Thyroid gland (tissue), 4 donors: ENCODE results near the gene THAP3. TPM values are rescaled to one million over a fixed set of nuclear protein-coding genes. Genes with fewer than 3 reads are reported as not detected.

ENCODE experiments used
- DNase-seq, 2 donors: peaks; one replicate each; pipeline ENCODE4 v3.0.0-alpha.2; 2019
- H3K27ac ChIP-seq, 3 donors: fragments of 200-600 bp; sonication (generic); 1 replicate in 2 of 3; 2 replicates in 1 of 3; pipeline ENCODE4 v1.5.1; 2016 to 2019; ENCODE audit warnings: mild to moderate bottlenecking in 1 of 3, moderate library complexity in 1 of 3
- H3K27me3 ChIP-seq: fragments of 200-600 bp; sonication (generic); one replicate; pipeline ENCODE4 v1.5.1; 2019
- H3K36me3 ChIP-seq, 2 donors: fragments of 200-600 bp; sonication (generic); one replicate each; pipeline ENCODE4 v1.5.1; 2016 to 2019
- H3K4me1 ChIP-seq, 2 donors: fragments of 200-600 bp; sonication (generic); one replicate each; pipeline ENCODE4 v1.5.1; 2017 to 2019
- H3K4me3 ChIP-seq, 3 donors: fragments of 200-600 bp; sonication (generic); replicated peaks in 1 of 3; 1 replicate in 2 of 3; 2 replicates in 1 of 3; pipeline ENCODE4 v1.5.1; 2016; ENCODE audit warnings: mild to moderate bottlenecking in 1 of 3
- H3K9me3 ChIP-seq: fragments of 200-600 bp; sonication (generic); one replicate; pipeline ENCODE4 v1.5.1; 2017
- POLR2A ChIP-seq, 2 donors: fragments of 450-650 bp; IDR thresholded peaks; one replicate each; pipeline ENCODE4 v1.6.1; 2017; ENCODE audit warnings: antibody characterized with exemption in 2 of 2, mild to moderate bottlenecking in 2 of 2, moderate library complexity in 1 of 2
- WGBS, 2 donors: methylation state at CpG; one replicate each; pipeline ENCODE4 v1.1.5; 2017; 5-methylcytosine and 5-hydroxymethylcytosine counted together
- intact Hi-C: fragments of 100-400 bp; cut with DNase I; formaldehyde crosslinking; loops from one replicate; pipeline ENCODE4 v1.15.1; 2023
- total RNA-seq, 4 donors: library from RNA; depleted of rRNA; stranded (reverse); fragments of >200 nt; gene quantifications; one replicate each; pipeline ENCODE4 v1.2.3, GENCODE V29; 2016
- TF ChIP-seq, protein P1 (sequence below), 6 experiments: fragments of 200-600 bp in 3 of 6; fragments of 450-650 bp in 3 of 6; sonication (generic) in 3 of 6; IDR thresholded peaks; one replicate each; pipeline ENCODE4 v1.5.1; 2016 to 2019; ENCODE audit warnings: antibody characterized with exemption in 6 of 6, mild to moderate bottlenecking in 2 of 6, inconsistent platforms in 1 of 6, moderate library complexity in 1 of 6

The THAP3 gene
- total RNA-seq, 4 donors from 2014 or later: 21.2 to 35.3 (median 30.5) TPM

DNA sequence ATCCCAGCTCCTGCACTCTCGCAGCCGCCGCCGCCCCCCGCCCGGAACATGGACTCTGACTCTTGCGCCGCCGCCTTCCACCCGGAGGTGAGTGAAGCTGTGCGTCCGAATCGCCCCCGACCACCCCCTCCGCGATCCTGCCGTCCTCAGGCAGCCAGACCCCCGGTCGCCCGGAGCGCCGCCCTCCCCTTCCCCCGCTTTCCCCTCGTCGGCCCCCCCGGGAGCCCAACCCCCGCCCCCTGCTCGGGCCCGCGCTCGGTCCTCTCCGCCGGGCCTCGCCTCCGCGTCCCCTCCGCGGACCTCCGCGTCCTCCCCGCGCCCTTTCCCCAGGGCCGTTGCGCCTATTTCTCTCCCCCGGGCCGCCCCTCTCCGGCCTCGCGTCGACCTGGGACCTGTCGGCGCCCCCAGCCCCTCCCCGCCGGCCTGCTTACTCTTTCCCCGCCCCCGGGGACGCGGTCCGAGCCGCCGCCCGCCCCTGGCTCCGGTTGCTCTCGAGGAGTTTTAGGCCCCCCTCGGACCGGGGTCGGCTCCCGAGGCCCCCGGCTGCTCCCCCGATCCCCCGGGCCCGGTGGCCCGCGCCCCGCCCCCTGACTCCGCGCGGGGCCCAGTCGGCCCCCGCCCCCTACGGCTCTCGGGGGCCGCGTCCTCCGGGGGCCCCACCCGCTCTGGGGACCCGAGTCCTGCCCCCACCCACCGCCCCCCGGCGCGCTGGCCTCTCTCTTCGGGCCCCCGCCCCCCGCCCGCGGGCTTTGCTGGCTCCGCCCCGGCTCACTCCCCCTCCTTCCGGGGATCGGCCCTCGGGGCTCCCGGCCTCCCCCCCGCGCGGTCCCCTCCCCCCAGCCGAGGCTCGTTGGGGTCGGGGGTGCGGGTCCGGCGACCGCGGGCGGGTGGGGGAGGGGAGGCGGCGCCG lies 10.4 kb upstream of the THAP3 start:
- Histone ChIP-seq H3K4me3 (peak overlapping the region; percentile 69 to 100 (median 96)), H3K9me3 (no peaks in the 10 kb centered on the region), H3K27ac (peak overlapping the region; percentile 76 to 95 (median 83)), H3K36me3 (no peaks in the 10 kb centered on the region), H3K4me1 (peaks cover 8 to 22% of the 10 kb centered on the region in 2 donors), H3K27me3 (no peaks in the 10 kb centered on the region)
- intact Hi-C loops: loop anchor here (2.0 kb wide), 1 partner anchor 13 kb away; no protein-coding TSS in a partner anchor
- no peak for TF ChIP-seq POLR2A (IDR thresholded peaks at IDR 0.05)
- TF ChIP-seq, protein P1, sequence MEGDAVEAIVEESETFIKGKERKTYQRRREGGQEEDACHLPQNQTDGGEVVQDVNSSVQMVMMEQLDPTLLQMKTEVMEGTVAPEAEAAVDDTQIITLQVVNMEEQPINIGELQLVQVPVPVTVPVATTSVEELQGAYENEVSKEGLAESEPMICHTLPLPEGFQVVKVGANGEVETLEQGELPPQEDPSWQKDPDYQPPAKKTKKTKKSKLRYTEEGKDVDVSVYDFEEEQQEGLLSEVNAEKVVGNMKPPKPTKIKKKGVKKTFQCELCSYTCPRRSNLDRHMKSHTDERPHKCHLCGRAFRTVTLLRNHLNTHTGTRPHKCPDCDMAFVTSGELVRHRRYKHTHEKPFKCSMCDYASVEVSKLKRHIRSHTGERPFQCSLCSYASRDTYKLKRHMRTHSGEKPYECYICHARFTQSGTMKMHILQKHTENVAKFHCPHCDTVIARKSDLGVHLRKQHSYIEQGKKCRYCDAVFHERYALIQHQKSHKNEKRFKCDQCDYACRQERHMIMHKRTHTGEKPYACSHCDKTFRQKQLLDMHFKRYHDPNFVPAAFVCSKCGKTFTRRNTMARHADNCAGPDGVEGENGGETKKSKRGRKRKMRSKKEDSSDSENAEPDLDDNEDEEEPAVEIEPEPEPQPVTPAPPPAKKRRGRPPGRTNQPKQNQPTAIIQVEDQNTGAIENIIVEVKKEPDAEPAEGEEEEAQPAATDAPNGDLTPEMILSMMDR (IDR thresholded peaks at IDR 0.05): no peak
- WGBS, 2 donors: 1% methylated on average over 27 of the region's 117 CpGs; no CpG with 5 or more reads in 1 of the 2 donors
- DNase-seq: peak; percentile 54 to 56

DNA sequence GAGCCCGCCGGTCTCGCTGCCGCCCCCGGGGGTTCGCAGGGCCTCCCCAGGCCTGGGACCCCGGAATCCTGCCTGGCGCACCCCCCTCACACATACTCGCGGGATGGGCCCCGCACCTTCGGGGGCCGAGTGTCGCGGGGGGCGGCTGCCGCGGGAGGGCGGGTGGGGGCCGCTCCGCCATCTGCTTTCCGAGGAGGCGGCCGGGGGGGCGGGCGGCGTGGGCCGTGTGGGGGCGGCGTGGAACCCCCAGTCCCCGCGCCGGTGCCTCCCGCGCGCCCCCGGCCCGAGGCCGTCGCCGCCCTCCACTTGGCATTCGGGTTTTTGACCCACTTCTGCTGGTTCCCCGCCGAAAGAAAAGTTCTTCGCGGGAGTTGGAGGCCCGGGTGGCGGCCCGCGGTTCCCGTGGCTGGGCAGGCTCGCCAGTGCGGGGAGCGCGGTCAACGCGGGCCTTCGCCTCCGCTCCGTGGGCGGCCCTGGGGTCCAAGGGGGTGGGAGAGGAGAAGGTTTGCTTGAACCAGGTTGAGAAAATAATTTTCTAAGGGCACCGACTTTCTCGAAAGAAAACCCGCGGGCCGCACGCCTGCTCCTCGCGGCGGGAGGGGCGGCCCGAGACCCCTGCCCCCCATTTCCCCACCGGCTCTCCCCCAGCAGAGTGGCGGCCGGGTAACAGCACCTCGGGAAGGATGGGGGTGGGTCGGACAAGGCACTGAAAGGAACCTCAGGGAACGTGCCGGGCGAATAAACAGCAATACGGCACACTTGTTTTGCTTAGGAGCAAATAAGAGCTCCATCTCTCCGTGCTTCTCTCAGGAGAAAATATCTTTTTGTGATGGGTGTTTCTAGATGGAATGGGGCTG lies 9.5 kb upstream of the THAP3 start:
- Histone ChIP-seq H3K36me3 (peaks cover 6% of the 10 kb centered on the region in 2 donors), H3K9me3 (no peaks in the 10 kb centered on the region), H3K27me3 (no peaks in the 10 kb centered on the region), H3K4me1 (peaks cover 8 to 14% of the 10 kb centered on the region in 2 donors), H3K4me3 (peak overlapping the region in 2 of 3 donors; percentile 96 to 100), H3K27ac (peak overlapping the region; percentile 39 to 95 (median 76))
- WGBS, 2 donors: 3% methylated on average over 30 to 33 of the region's 82 CpGs
- intact Hi-C loops: loop anchor here (2.0 kb wide), 1 partner anchor 14 kb away; no protein-coding TSS in a partner anchor
- TF ChIP-seq, protein P1 (IDR thresholded peaks at IDR 0.05): no peak
- TF ChIP-seq POLR2A (IDR thresholded peaks at IDR 0.05): no peak
- DNase-seq: peak in 1 of 2 donors; percentile 35

DNA sequence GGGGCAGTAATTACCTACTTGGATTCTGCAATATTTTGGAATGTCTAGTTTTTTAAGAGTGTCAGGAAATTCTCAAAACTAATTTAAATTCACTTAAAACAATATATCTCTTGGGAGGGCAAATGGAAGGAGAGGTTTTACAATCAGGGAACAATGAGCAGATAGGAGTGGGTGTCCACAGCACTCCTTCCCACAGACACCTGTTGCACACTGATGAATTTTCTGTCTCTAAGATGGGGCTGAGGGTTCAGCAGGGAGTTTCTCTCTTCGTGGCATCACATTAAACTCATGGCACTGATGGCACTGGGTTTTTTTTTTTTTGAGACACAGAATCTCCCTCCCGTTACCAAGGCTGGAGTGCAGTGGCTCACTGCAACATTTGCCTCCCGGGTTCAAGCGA lies 5.6 kb upstream of the THAP3 start:
- intact Hi-C loops: no loop called here
- TF ChIP-seq, protein P1 (IDR thresholded peaks at IDR 0.05): no peak
- no peak for TF ChIP-seq POLR2A (IDR thresholded peaks at IDR 0.05)
- Histone ChIP-seq H3K9me3 (no peaks in the 10 kb centered on the region), H3K36me3 (peaks cover 17 to 21% of the 10 kb centered on the region in 2 donors), H3K4me1 (peaks cover 25 to 30% of the 10 kb centered on the region in 2 donors), H3K27ac (no peak overlapping the region), H3K4me3 (no peak overlapping the region), H3K27me3 (no peaks in the 10 kb centered on the region)
- 92 to 95% methylated on average over 4 of the region's 4 CpGs for WGBS, 2 donors
- DNase-seq: no peak

DNA sequence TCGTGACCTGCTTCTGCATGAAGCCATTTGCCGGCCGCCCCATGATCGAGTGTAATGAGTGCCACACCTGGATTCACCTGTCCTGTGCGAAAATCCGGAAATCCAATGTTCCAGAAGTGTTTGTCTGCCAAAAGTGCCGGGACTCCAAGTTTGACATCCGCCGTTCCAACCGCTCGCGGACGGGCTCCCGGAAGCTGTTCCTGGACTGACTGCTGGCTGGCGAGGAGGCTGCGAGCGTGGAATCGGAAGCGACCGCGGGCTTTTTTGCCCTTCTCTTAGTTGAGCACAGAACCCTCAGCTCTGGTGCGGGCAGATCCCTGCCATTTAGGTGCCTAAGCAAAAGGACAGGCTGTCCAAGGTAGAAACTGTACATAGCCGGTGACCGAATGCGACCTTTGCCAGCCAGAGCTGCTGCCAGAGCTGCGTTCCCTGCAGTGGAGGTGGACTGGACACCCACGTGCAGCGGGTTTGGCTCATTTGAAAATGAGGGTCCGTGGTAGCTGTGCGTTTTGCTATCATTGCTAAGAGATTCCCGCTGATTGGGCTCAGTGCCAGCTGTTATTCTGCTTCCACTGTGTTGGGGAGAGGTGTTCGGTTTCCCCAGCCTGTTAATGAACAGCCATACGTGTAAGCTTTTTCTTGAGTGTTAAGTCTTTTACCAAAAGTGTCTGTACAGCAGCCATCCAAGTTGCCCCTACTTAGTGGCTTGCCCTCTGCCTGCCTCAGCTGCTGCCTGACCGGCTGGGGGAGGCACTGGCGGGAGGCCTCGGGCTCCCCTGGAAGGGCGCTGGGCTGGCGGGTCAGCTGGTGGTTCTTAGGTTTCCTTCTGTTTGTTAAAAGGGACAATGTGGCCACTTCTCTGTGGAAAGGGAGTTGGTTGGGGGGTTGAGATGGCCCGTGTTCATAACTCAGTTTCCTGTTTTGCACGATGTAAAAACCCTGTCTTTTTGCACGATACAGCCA lies 3.0 kb upstream of the THAP3 start:
- WGBS, 2 donors: 93% methylated on average over 41 of the region's 41 CpGs
- H3K36me3 ChIP-seq: peaks cover 17 to 21% of the 10 kb centered on the region in 2 donors
- no peak overlapping the region for H3K4me3 ChIP-seq
- H3K4me1 ChIP-seq: peaks cover 38 to 43% of the 10 kb centered on the region in 2 donors
- no peak for DNase-seq
- H3K27ac ChIP-seq: peak overlapping the region; percentile 85 to 96 (median 95)
- no peaks in the 10 kb centered on the region for H3K27me3 ChIP-seq
- intact Hi-C loops: no loop called here
- TF ChIP-seq, protein P1 (IDR thresholded peaks at IDR 0.05): no peak
- TF ChIP-seq POLR2A (IDR thresholded peaks at IDR 0.05): no peak
- no peaks in the 10 kb centered on the region for H3K9me3 ChIP-seq
